Measurements from ENCODE around the gene RRAGC. TPM values are rescaled to one million over a fixed set of nuclear protein-coding genes. Genes with fewer than 3 reads are reported as not detected.

The RRAGC gene
- total and polyA plus RNA-seq, 2 donors (not counting 1 experiment from before 2014, with no cell fraction given), result 27.4 to 53.4 TPM

GRCh38 chr1:38881487-38881886, 21.9 kb upstream of the RRAGC start, which contains the start of gene GJA9:
GJA9 (minus strand) TSS chr1:38881587; CDS start chr1:38876098, 5,489 bp downstream.
- no peaks in the 10 kb centered on the region for H3K4me1 ChIP-seq (ENCODE audit: control insufficient read depth, extremely low read depth, insufficient read depth, low read length)
- no peak for DNase-seq (ENCODE audit: low read depth in 2 of 2)
- no peak within 1 kb of the TSS for H3K27ac ChIP-seq (ENCODE audit: insufficient read depth, low read length)
- no peaks in the 10 kb centered on the region for H3K79me2 ChIP-seq (ENCODE audit: control insufficient read depth, insufficient read depth, low read length)
- H3K27me3 ChIP-seq (ENCODE audit: control insufficient read depth, insufficient read depth, low read length), result no peaks in the 10 kb centered on the region
- no peak within 1 kb of the TSS for H2AFZ ChIP-seq (ENCODE audit: low read length)
- no peaks in the 10 kb centered on the region for H3K36me3 ChIP-seq (ENCODE audit: control insufficient read depth, insufficient read depth, low read length)
- H4K20me1 ChIP-seq (ENCODE audit: control insufficient read depth, extremely low read depth, insufficient read depth, low read length), result no peaks in the 10 kb centered on the region
- H3K4me2 ChIP-seq (ENCODE audit: extremely low read depth, insufficient read depth, low read length), result no peak within 1 kb of the TSS
- H3K4me3 ChIP-seq (replicated peaks in 1 of 4; ENCODE audit: control extremely low read depth in 1 of 4, insufficient read depth in 1 of 4, low read depth in 3 of 4, low read length in 4 of 4), result no peak within 1 kb of the TSS
- no peaks in the 10 kb centered on the region for H3K9me3 ChIP-seq (ENCODE audit: control insufficient read depth, insufficient read depth, low read depth, low read length)
- TF ChIP-seq CTCF (conservative IDR thresholded peaks at IDR 0.05 in 1 of 2, IDR thresholded peaks at IDR 0.05 in 1 of 2; ENCODE audit: low read depth in 1 of 2, low read length in 2 of 2) (no peak), EZH2 (IDR thresholded peaks at IDR 0.05; ENCODE audit: low read length, missing control alignments) (no peak)
- H3K9ac ChIP-seq (ENCODE audit: insufficient read depth, low read length), result no peak within 1 kb of the TSS

GRCh38 chr1:38875811-38876210, 16.2 kb upstream of the RRAGC start:
- no peak for TF ChIP-seq EZH2 (IDR thresholded peaks at IDR 0.05; ENCODE audit: low read length, missing control alignments)
- TF ChIP-seq CTCF (conservative IDR thresholded peaks at IDR 0.05 in 1 of 2, IDR thresholded peaks at IDR 0.05 in 1 of 2; ENCODE audit: low read depth in 1 of 2, low read length in 2 of 2), result no peak
- H4K20me1 ChIP-seq (ENCODE audit: control insufficient read depth, extremely low read depth, insufficient read depth, low read length), result no peaks in the 10 kb centered on the region
- H3K79me2 ChIP-seq (ENCODE audit: control insufficient read depth, insufficient read depth, low read length), result peaks cover 10% of the 10 kb centered on the region
- H3K4me1 ChIP-seq (ENCODE audit: control insufficient read depth, extremely low read depth, insufficient read depth, low read length), result peaks cover 5% of the 10 kb centered on the region
- H3K27ac ChIP-seq (ENCODE audit: insufficient read depth, low read length), result no peak overlapping the region
- H3K9ac ChIP-seq (ENCODE audit: insufficient read depth, low read length), result no peak overlapping the region
- no peak overlapping the region for H3K4me3 ChIP-seq (replicated peaks in 1 of 4; ENCODE audit: control extremely low read depth in 1 of 4, insufficient read depth in 1 of 4, low read depth in 3 of 4, low read length in 4 of 4)
- H3K4me2 ChIP-seq (ENCODE audit: extremely low read depth, insufficient read depth, low read length), result no peak overlapping the region
- no peaks in the 10 kb centered on the region for H3K36me3 ChIP-seq (ENCODE audit: control insufficient read depth, insufficient read depth, low read length)
- no peaks in the 10 kb centered on the region for H3K9me3 ChIP-seq (ENCODE audit: control insufficient read depth, insufficient read depth, low read depth, low read length)
- no peak for DNase-seq (ENCODE audit: low read depth in 2 of 2)
- H3K27me3 ChIP-seq (ENCODE audit: control insufficient read depth, insufficient read depth, low read length), result no peaks in the 10 kb centered on the region
- no peak overlapping the region for H2AFZ ChIP-seq (ENCODE audit: low read length)

- H3K9ac ChIP-seq (ENCODE audit: insufficient read depth, low read length), result peak within 1 kb of the TSS; percentile 63
- H3K4me1 ChIP-seq (ENCODE audit: control insufficient read depth, extremely low read depth, insufficient read depth, low read length), result peaks cover 5% of the 10 kb centered on the region
- H3K79me2 ChIP-seq (ENCODE audit: control insufficient read depth, insufficient read depth, low read length), result peaks cover 10% of the 10 kb centered on the region
Observed at GRCh38 chr1:38873027-38873969, 13.7 kb upstream of the RRAGC start, which contains the start of gene MYCBP. MYCBP (minus strand) TSS chr1:38873348; CDS start chr1:38873305, 43 bp downstream.

More at GRCh38 chr1:38873027-38873969, 13.7 kb upstream of the RRAGC start, which contains the start of gene MYCBP:
- Histone ChIP-seq H3K4me2 (ENCODE audit: extremely low read depth, insufficient read depth, low read length) (peak within 1 kb of the TSS; percentile 91), H3K9me3 (ENCODE audit: control insufficient read depth, insufficient read depth, low read depth, low read length) (no peaks in the 10 kb centered on the region), H3K27ac (ENCODE audit: insufficient read depth, low read length) (peak within 1 kb of the TSS; percentile 34), H3K27me3 (ENCODE audit: control insufficient read depth, insufficient read depth, low read length) (no peaks in the 10 kb centered on the region), H2AFZ (ENCODE audit: low read length) (peak within 1 kb of the TSS; percentile 93), H4K20me1 (ENCODE audit: control insufficient read depth, extremely low read depth, insufficient read depth, low read length) (no peaks in the 10 kb centered on the region), H3K36me3 (ENCODE audit: control insufficient read depth, insufficient read depth, low read length) (no peaks in the 10 kb centered on the region), H3K4me3 (replicated peaks in 1 of 4; ENCODE audit: control extremely low read depth in 1 of 4, insufficient read depth in 1 of 4, low read depth in 3 of 4, low read length in 4 of 4) (peak within 1 kb of the TSS; percentile 65 to 94 (median 82))
- DNase-seq (ENCODE audit: low read depth in 2 of 2), result peak; percentile 92 to 95
- peak in 1 of 2 donors; percentile 4 for TF ChIP-seq CTCF (conservative IDR thresholded peaks at IDR 0.05 in 1 of 2, IDR thresholded peaks at IDR 0.05 in 1 of 2; ENCODE audit: low read depth in 1 of 2, low read length in 2 of 2)
- no peak for TF ChIP-seq EZH2 (IDR thresholded peaks at IDR 0.05; ENCODE audit: low read length, missing control alignments)
